DND-41 (cell line): ENCODE results near the gene CAMK1.

ENCODE experiments used
- CTCF ChIP-seq: IDR thresholded peaks from 2 replicates; pipeline ENCODE4 v1.5.1; 2012; ENCODE audit warnings: borderline replicate concordance, low read length, moderate library complexity, mild to moderate bottlenecking; ENCODE audit not compliant: poor library complexity, severe bottlenecking; ENCODE audit errors: extremely low read depth
- EZH2 ChIP-seq: IDR thresholded peaks from 3 replicates; pipeline ENCODE4 v1.6.1; 2012; ENCODE audit warnings: borderline replicate concordance, low read depth, mild to moderate bottlenecking, moderate library complexity, low read length, inconsistent platforms; ENCODE audit not compliant: severe bottlenecking

- TF ChIP-seq CTCF (no peak), EZH2 (no peak)
Measured at GRCh38 chr3:9786209-9786739, 16.5 kb upstream of the CAMK1 start.
